Activated CD4-positive, alpha-beta T cell treated with anti-CD3 and anti-CD28 coated beads, Interleukin-2, amount 50 U/mL, for 1 hour (primary cell): Measurements from ENCODE around the gene TMEM91.

Source experiments
- DNase-seq: peaks from one replicate; pipeline ENCODE4 v3.0.0-alpha.2; 2020

The TMEM91 gene

DNA sequence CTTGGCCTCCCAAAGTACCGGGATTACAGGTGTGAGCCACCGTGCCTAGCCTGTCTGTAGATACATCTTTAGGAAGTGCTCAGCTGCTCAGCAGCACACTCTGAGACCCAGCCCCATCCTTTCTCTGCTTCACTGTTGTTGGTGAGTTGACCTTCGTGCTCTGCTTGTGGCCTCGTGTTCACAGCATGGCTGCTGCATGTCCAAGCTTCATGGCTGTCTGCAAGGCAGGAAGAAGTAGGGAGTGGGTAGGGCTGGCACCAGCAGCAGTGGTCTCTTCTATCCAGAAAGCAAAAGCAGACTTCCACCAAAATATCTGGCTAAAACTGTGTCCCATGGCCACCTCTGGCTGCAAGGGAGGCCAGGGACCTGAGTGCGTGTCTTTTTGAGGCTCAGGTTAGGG, 36.6 kb downstream of the TMEM91 start:
- no peak for DNase-seq

DNA sequence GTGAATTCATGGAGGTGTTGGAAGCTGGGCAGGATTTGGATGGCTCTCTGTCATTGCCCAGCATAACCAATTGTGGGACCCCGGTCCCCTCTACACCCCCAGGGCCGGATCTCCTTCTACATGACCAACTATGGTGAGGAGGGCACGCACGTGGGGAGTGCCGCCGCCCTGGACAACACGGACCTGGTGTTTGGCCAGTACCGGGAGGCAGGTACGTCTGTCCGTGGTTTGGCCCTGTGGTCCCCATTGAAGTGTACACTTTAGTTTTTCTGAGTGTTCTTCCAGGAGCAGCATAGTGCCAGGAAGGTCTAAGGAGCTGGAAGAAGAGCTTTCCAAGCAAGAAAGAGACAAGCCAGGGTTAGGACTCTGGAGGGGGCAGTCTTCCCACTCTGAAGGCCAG, 37.6 kb downstream of the TMEM91 start:
- DNase-seq: no peak

DNA sequence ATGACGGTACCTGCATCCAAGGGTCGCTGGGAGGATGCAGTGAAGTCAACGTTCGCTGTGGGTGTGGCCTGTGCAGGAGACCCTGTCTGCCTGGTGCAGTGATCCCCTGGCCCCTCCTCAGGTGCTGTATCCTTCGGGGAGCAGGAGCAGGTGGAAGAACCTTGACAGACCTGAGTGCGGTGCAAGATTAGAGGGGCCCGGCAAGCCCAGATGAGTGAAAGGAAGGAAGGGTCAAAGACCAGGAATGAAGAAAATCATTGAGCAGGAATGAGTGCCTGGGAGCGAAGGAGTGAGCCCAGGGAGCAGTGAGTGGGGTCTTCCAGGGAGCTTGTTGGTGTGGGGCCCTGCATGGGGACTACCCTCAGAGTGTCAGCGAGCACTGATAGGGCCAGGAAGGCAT, 38.1 kb downstream of the TMEM91 start:
- no peak for DNase-seq

DNA sequence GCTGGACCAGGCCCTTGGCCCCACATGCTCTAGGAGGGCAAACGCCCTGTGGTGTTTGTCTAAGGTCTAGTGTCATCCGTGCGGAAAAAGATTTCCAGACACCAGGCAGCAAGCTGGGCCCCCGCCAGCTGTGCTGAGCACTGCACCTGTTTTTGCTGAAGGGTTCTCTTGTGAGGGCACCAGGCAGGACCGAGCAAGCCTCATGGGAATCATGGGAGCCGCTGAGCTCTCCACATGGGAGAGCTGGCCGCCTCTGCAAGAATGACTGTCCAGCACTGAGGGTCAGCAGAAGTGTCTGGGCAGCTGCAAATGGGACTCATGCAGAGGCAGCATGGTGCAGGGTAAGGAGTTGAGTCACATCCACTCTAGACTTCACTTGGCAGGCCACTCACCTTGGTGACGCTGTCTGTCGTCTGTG, 38.8 kb downstream of the TMEM91 start:
- DNase-seq: no peak

DNA sequence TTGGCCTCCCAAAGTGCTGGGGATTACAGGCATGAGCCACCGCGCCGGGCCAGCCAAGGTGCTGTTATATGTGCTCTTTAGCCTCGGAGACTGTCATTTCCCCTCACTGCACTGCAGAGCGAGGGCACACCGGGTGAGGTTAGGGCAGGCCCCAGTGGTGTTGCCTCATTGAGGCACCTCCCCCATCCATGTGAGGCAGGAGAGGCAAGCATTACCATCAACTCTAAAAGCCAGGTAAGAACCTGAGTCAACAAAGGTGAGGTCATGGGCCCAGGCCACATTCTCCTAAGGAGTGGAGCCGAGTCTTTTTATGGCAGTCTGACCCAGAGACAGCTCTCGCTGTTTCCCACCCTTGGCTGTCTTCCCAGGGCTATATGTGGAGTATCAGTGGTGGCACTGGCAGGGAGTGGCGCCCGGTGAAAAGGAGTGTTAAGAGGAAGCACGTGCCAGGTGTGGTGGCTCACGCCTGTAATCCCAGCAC, 39.9 kb downstream of the TMEM91 start:
- DNase-seq: no peak

DNA sequence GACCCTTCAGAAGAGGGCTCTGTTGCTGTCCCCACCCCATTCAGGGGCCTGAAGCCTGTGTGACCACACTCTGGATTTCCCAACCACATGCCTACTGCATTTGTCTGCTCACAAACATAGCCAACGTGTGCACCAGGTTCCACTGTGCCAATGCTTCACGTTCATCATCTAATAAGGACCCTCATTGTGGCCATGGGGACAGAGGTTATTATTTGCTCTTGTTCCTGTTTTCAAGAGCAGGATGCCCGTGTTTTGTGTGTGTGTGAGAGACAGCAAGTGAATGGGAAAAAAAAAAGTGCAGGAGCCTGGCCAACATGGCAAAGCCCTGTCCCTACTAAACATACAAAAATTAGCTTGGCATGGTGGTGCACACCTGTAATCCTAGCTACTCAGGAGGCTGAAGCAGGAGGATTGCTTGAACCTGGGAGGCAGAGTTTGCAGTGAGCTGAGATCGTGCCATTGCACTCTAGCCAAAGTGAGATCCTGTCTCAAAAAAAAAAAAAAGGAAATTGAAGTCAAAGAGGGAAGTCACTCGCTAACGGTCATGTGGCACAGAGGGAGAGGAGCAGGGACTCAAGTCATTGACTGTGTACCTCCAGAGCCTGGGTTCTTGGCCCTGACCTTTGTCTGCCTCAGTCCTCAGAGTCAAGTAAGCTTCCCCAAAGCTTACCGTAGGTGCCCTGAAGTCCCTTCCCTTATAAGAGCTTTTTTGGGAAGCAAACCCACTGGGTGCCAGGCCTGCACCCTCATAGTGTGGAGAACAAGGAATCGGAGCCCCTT, 44.0 kb downstream of the TMEM91 start:
- no peak for DNase-seq

DNA sequence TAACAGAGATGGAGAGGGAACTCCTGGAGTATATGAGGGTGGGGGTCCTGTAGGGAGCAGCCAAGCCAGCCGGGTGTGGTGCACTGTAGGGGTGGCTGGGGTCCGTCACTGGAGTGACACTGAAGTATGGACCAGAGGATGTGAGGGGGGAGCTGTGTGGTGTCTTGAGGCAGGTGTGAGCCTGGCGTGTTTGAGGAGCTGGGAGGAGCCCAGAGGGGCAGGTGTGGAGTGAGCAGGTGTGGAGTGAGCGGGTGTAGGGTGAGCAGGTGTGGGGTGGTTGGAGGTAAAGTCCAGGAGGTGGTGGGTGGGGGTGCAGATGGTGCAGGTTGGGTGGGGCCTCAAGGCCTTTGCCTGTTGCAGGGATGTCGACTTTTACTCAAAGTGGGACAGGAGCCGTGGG, 45.0 kb downstream of the TMEM91 start:
- DNase-seq: no peak

DNA sequence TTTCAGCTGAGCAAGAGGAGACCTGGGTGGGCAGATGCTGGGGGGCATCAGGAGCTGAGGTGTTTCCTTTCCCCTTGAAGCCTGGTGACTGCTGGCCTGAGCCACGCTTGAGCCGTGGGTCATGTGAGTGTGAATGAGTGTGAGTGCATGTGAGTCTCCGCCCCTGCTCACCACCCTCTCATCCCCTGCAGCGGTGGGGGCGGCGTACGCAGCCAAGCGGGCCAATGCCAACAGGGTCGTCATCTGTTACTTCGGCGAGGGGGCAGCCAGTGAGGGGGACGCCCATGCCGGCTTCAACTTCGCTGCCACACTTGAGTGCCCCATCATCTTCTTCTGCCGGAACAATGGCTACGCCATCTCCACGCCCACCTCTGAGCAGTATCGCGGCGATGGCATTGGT, 45.6 kb downstream of the TMEM91 start:
- DNase-seq: no peak

DNA sequence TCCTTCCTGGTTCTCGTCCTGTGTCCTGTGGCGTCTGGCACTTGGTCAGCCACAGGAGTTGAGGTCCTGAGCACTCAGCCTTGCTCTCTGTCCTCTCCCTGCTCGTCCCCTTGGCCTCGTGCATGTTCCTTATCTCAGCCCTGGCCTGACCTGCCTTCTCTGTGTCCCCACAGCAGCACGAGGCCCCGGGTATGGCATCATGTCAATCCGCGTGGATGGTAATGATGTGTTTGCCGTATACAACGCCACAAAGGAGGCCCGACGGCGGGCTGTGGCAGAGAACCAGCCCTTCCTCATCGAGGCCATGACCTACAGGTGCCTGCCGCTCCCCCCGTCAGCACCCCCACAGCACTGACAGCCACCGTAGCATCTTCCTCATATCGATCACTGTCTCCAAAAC, 46.1 kb downstream of the TMEM91 start:
- DNase-seq: no peak

DNA sequence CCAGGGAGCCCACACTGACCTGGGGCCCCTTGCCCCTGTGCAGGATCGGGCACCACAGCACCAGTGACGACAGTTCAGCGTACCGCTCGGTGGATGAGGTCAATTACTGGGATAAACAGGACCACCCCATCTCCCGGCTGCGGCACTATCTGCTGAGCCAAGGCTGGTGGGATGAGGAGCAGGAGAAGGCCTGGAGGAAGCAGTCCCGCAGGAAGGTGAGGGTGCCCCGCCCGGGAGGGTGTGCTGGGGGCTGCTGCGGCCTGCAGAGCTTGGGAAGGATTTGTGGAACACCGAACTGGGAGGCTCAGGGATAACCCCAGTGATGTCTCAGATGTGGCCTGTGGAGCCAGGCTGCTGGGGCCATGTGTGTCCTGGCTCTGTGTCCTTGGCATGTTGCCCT, 46.6 kb downstream of the TMEM91 start:
- DNase-seq: no peak

DNA sequence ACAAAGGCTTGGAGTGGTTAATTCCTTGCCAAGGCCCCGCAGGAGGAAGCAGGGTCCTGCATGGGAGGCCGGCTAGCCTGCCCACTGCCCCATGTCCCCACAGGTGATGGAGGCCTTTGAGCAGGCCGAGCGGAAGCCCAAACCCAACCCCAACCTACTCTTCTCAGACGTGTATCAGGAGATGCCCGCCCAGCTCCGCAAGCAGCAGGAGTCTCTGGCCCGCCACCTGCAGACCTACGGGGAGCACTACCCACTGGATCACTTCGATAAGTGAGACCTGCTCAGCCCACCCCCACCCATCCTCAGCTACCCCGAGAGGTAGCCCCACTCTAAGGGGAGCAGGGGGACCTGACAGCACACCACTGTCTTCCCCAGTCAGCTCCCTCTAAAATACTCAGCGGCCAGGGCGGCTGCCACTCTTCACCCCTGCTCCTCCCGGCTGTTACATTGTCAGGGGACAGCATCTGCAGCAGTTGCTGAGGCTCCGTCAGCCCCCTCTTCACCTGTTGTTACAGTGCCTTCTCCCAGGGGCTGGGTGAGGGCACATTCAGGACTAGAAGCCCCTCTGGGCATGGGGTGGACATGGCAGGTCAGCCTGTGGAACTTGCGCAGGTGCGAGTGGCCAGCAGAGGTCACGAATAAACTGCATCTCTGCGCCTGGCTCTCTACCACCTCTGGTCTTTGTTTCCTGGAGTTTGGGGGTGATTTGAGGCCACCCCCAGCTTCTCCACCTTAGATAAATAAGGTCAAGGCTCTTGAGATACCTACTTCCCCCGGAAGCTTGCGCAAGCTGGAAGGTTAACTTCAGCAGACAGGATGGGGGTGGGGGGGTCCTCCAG, 48.2 kb downstream of the TMEM91 start:
- DNase-seq: no peak

DNA sequence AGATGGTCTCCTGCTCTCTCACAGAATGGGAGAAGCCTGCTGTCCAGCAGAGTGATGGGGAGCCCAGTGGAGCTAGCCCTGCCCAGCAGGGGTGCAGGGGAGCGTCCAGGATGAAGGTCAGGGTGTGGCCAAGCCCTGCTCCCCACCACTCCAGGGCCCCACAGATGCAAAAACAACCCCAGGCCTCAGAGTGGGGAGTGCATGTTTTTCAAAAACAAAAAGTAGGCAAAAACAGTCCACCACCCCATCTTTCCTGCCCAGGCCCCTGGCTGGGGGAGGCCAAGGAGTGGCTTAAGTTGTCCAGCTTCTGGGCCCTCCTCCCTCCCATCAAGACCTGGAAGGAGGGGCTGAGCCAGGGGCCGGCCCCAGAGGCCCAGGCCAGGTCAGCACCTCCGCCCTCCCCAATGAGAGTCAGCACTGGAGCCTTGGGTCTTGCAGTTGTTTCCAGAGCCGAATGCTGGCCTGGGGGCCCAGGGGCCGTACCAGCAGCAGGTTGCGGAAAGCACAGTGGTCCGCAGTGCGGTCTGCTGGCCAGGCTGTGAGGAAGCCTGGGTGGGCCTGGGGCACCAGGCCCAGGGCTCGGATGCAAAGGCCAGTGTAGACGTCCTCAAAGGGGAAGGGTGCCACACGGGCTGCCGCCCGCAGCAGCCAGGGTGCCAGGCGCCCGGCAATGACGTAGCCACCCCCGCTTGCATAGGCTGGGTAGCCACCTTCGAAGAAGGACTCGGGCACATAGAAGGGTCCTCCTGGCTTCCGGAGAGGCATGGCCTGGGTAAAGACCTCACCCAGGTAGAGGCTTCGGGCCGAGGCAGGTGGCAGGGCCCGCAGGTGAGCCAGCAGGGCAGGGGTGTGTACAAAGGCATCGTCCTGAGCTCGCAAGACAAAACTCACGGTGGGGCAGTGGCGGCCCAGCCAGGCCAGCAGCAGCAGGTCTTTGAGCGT, 49.1 kb downstream of the TMEM91 start:
- DNase-seq: no peak

DNA sequence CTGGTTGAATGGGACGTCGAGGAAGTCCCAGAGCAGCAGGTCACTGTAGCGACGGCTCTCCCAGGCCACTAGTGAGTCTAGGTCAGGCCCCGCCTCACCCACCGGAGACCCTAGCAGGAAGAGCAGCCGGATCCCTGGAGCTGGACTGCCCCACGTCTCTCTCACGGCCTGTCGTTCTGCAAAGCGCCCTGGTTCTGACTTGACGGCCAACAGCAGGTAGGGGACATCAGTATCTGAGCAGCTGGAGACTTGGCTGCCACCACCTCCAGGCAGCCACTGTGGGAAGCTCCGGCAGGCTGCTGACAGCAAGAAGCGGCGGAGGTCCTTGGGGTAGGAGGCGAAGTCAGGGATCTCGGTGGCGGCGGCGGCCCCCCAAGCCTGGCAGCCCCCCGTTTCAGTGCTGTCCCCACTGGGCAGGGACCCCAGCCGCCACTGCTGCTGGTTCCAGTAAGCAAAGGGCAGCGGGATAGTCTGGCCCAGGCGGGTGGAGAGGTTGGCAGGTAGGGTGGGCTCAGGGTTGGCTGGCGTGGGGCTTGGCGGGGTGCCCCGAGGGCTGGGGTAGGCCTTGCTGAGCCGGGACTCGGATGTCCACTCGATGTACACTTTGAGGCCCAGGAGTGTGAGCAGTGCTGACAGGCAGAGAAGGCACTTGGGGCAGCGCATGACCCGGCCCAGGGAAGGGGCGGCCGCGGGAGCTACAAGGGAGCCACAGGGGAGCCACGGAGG, 49.9 kb downstream of the TMEM91 start:
- DNase-seq: no peak

DNA sequence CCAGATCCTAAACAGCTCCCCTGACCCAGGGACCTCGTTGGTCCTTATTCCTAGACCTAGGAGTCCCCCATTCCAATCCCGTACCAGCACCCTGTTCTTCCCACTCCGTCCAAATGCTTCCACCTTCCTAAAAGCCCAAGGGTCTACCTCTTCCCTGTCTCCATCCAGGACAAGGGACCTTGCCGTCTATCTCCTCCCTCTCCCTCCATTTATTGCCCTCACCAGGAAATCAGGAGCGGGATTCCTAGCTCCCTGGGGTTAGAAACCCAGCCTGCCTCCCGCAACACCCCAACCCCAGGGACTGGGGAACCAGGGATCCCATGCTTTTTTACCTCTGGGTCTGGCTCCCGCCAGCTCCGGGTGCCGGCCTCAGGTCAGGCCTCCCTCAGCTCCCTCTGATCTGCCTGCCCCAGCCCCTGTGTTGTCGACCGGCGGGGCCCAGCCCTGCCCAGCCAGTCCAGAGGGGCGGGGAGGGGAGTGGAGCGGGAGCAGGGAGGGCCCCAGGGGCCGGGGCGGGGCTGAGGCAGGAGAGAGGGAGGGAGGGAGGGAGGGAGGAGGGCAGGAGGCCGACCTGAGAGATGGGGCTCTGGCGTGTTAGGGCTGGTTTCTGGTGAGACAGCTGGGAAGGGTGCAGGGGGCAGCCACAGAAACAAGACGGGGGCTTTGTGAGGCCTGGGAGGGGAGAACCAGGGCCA, 50.8 kb downstream of the TMEM91 start, which contains the start of gene B3GNT8:
Gene B3GNT8 (minus strand): TSS at position 423 of the 695 bp plus-strand sequence. CDS start 596 bp downstream, outside the sequence.
- DNase-seq: peak; percentile 31

DNA sequence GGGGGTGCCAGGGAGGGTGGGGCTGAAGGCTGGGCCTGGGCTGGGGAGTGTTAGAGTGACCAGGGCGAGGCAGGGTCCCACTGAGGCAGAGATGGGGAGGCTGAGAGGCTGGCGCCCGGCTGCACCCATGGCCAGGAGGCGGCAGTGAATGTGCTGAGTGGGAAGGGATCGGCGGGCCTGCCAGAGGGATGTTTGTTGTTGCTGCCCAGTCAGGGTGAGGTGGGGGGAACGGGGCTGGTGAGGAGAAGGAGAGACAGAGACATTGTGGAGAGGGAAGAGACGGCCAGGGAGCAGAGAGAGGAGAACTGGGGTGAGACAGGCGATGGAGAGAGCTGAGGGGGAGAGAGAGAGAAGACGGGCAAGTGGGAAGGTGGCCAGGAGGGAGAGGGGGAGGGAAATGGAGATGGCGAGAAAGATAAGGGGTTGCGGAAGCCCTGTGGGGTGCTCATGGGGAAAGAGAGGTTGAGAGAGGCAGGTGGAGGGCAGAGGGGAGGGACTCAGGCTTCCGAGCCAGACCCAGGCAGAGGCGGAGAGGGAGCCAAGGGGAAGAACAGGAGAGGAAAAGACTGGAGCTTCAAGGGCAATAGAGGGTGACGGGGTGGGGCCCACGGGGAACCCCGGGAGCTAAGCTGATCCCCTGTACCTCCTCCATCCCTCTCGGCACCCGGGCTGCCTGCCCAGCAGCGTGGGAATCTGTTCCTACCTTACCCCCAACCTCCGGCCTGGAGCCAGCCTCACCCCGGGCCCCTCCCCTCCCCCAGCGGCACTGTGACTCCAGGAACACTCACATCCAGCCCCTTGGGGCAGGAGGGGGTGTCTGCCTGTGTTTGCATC, 51.5 kb downstream of the TMEM91 start:
- peak; percentile 19 for DNase-seq

DNA sequence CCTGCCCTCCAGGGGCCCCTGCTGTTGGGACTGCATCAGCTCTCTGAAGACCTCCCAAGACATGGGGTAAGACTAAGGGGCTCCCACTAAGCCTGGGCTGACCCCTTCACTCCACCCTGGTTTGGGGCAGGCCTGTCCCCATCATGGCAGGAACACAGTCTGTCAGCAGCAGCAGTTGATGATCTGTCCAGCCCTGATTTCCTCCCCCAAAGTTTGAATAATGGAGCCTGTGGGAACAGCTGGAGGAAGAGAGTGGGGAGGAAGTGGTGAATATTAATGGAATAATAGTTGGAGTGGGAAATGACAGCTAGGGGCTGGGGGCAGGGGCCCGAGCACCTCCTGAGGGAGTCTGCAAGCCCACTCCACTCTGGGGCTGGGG, 52.1 kb downstream of the TMEM91 start:
- DNase-seq: no peak

DNA sequence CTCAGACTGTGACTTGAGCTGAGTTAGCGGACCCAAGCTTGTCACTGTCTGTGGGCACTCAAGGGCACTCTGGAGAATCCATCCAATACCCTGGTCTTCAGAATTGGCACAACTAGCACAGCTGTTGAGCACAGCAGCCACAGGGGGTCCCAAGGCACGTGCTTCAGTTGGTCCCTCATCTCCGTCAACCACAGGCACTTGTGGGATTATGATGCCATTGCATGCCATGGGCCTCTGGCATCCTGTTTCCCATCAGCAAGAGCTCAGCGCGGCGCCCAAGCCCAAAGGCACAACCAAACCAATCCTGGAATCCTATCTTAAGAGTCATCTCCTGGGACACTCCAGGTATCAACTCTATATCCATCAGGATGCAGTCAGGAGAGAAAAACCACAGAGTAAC, 54.6 kb downstream of the TMEM91 start:
- no peak for DNase-seq

DNA sequence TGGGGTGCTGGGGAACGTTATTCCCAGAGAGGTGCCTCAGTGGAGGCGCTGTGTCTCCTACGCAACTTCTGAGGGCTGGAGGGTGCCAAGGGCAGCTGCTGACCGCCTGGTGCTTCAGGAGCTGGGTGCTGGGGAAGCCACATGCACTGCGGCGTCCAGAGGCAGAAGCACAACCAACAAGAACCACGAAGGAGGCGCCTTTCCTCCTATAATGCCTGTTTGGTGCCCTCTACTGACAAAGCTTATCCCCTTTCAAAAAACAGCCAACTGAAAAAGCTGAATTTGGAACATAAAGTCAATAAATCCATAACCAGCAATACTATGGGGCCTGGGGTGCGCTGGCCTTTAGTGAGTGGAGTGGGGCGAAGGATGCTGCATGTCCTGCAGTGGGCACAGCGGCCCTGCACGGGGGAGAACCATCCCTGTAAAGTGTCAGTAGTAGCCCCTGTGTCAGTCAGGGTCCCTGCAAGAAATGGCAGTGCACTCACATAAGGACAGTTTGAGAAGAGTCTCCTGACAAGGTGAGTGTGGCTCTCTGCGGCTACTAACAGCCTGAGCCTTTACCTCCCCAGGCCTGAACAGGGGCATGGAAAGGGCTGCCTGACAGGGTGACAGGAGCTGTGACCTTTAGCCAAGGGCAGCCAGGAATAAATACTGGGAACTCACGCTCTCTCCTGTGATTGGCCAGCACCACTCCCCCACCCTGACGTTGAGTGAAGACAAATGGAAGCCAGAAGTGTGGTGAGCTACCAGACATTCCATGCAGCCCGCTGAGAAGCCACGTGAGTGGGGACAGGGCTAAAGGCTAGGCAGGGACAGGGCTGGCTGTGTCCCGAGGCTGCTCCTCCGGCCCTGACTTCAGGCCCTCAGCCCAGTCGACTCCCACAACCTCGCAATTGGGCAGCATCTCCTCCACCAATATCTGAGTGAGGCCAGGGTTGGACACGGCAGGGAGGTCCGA, 55.4 kb downstream of the TMEM91 start:
- DNase-seq: no peak

DNA sequence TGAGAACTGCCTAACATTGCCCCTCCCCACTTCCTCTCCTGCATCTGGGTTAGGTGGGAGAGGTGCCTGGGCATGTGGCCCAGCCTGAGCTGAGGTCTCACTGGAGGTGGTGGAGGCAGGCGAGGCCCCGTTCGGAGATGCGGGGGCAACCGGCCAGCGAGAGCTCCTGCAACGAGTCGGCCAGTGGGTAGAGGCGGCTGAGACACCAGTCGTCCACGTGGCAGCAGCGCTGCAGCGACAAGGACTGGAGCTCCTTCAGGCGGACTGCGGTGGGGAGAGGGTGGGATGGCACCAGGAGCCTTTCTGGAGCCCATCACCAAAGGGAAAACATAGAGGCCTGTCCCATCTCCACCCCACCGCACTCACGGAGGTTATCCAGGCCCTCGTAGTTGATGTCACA, 56.8 kb downstream of the TMEM91 start:
- DNase-seq: no peak
